Measurements from ENCODE around the gene MORN5.

MORN5 gene

GRCh38 chr9:122219856-122220672 lies 60.4 kb downstream of the MORN5 start:
- Histone ChIP-seq H3K79me2 (ENCODE audit: insufficient read depth, low read length) (no peaks in the 10 kb centered on the region), H3F3A (ENCODE audit: low read depth) (no peaks in the 10 kb centered on the region), H3K27me3 (ENCODE audit: insufficient read depth, low read length, poor library complexity, severe bottlenecking) (no peaks in the 10 kb centered on the region), H3K36me3 (ENCODE audit: insufficient read depth, low read length) (no peaks in the 10 kb centered on the region), H3K9ac (ENCODE audit: low read depth, low read length, poor library complexity, severe bottlenecking) (no peak overlapping the region), H3K4me2 (ENCODE audit: low read depth, low read length, poor library complexity, severe bottlenecking) (no peak overlapping the region), H4K20me1 (ENCODE audit: insufficient read depth, low read length, poor library complexity, severe bottlenecking) (no peaks in the 10 kb centered on the region), H3K4me3 (ENCODE audit: low read length, poor library complexity, severe bottlenecking) (no peak overlapping the region), H3K4me1 (ENCODE audit: insufficient read depth, low read length, poor library complexity, severe bottlenecking) (peaks cover 14% of the 10 kb centered on the region), H3K9me3 (ENCODE audit: insufficient read depth, low read depth, low read length) (no peaks in the 10 kb centered on the region), H2AFZ (ENCODE audit: low read length) (no peak overlapping the region), H3K9me2 (replicated peaks; ENCODE audit: low read depth, low read length) (no peaks in the 10 kb centered on the region)
- no peak for TF ChIP-seq EZH2phosphoT487 (IDR thresholded peaks at IDR 0.05; ENCODE audit: borderline replicate concordance)
- TF ChIP-seq CTCF (conservative IDR thresholded peaks at IDR 0.05; ENCODE audit: low read length), result no peak

GRCh38 chr9:122220673-122221182 lies 61.0 kb downstream of the MORN5 start:
- no peaks in the 10 kb centered on the region for H3K9me2 ChIP-seq (replicated peaks; ENCODE audit: low read depth, low read length)
- no peaks in the 10 kb centered on the region for H3F3A ChIP-seq (ENCODE audit: low read depth)
- no peak overlapping the region for H3K4me2 ChIP-seq (ENCODE audit: low read depth, low read length, poor library complexity, severe bottlenecking)
- no peaks in the 10 kb centered on the region for H4K20me1 ChIP-seq (ENCODE audit: insufficient read depth, low read length, poor library complexity, severe bottlenecking)
- H3K4me3 ChIP-seq (ENCODE audit: low read length, poor library complexity, severe bottlenecking), result no peak overlapping the region
- no peaks in the 10 kb centered on the region for H3K9me3 ChIP-seq (ENCODE audit: insufficient read depth, low read depth, low read length)
- no peak for TF ChIP-seq CTCF (conservative IDR thresholded peaks at IDR 0.05; ENCODE audit: low read length)
- peaks cover 14% of the 10 kb centered on the region for H3K4me1 ChIP-seq (ENCODE audit: insufficient read depth, low read length, poor library complexity, severe bottlenecking)
- H3K27me3 ChIP-seq (ENCODE audit: insufficient read depth, low read length, poor library complexity, severe bottlenecking), result no peaks in the 10 kb centered on the region
- H3K79me2 ChIP-seq (ENCODE audit: insufficient read depth, low read length), result no peaks in the 10 kb centered on the region
- no peak overlapping the region for H2AFZ ChIP-seq (ENCODE audit: low read length)
- no peak overlapping the region for H3K9ac ChIP-seq (ENCODE audit: low read depth, low read length, poor library complexity, severe bottlenecking)
- H3K36me3 ChIP-seq (ENCODE audit: insufficient read depth, low read length), result no peaks in the 10 kb centered on the region

GRCh38 chr9:122221183-122221811 lies 61.6 kb downstream of the MORN5 start:
- Histone ChIP-seq H3K9me3 (ENCODE audit: insufficient read depth, low read depth, low read length) (no peaks in the 10 kb centered on the region), H3K79me2 (ENCODE audit: insufficient read depth, low read length) (no peaks in the 10 kb centered on the region), H3K9ac (ENCODE audit: low read depth, low read length, poor library complexity, severe bottlenecking) (no peak overlapping the region), H3F3A (ENCODE audit: low read depth) (no peaks in the 10 kb centered on the region), H2AFZ (ENCODE audit: low read length) (no peak overlapping the region), H4K20me1 (ENCODE audit: insufficient read depth, low read length, poor library complexity, severe bottlenecking) (no peaks in the 10 kb centered on the region), H3K4me2 (ENCODE audit: low read depth, low read length, poor library complexity, severe bottlenecking) (no peak overlapping the region), H3K4me3 (ENCODE audit: low read length, poor library complexity, severe bottlenecking) (no peak overlapping the region), H3K36me3 (ENCODE audit: insufficient read depth, low read length) (no peaks in the 10 kb centered on the region), H3K27me3 (ENCODE audit: insufficient read depth, low read length, poor library complexity, severe bottlenecking) (no peaks in the 10 kb centered on the region), H3K9me2 (replicated peaks; ENCODE audit: low read depth, low read length) (no peaks in the 10 kb centered on the region), H3K4me1 (ENCODE audit: insufficient read depth, low read length, poor library complexity, severe bottlenecking) (peaks cover 14% of the 10 kb centered on the region)
- no peak for TF ChIP-seq EZH2phosphoT487 (IDR thresholded peaks at IDR 0.05; ENCODE audit: borderline replicate concordance)
- no peak for TF ChIP-seq CTCF (conservative IDR thresholded peaks at IDR 0.05; ENCODE audit: low read length)

Measured in Loucy (cell line).